GM18520 (cell line): ENCODE results near the gene MCTP1.
"Not testable (repeated sequence)": the region's sequence is repeated elsewhere in the genome, so short reads cannot be mapped to it uniquely, and the experiment has no call there.

Experiments
- ATAC-seq: cut with Tn5 transposase; IDR thresholded peaks from one replicate; pipeline ENCODE4 v1.9.1; 2021; ENCODE audit not compliant: unreplicated experiment

MCTP1 gene

DNA sequence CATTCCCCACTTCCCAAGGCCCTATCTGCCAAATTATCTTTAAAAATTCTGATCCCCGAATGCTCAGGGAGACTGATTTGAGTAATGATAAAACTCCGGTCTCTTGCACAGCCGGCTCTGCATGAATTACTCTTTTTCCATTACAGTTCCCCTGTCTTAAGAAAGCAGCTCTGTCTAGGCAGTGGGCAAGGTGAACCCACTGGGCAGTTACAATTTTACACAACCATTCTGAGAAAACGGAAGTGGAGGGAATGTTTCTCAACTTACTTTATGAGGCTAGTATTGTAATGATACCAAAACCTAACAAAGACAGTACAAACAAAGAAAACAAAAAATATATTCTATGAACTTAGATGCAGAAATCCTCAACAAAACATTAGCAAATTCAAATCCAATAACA lies 100.0 kb downstream of the MCTP1 start:
- no peak for ATAC-seq

DNA sequence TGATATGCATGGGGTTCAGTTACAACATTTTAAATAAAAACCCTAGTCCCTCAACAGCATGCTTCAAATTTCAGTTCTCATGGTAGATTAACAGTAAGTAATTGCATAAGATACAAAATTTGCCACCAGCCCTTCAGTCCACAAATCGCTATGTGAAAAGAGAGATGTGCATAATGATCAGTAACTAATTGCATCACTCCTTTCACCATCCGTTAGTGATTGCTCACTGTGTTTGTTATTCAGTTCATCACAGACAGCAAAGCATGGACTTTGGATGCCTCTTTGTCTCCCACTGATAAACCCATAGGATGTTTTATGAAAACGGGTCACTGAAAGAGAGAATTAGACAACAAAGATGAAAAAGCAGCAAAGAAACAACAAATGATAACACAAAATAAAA lies 103.2 kb downstream of the MCTP1 start:
- no peak for ATAC-seq

GRCh38 chr5:95178046-95178651 lies 106.7 kb downstream of the MCTP1 start:
- ATAC-seq = no peak

DNA sequence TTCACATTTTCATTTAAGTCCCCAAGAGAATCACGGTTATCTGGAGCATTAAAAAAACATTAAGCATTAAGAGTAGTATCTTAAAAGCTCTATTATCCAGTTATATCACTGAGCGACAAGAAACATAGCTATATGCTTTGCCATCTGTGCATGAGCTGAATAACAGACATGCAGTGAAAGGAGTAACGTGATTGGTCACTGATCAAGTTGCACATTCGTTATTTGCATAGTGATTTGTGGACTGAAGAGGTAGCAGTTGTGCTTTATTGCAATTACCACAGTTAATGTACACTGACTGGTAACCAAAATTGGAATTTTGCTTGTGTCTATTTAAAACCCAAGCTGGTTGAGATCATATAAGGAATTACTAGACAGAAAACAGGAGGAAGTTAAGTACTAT lies 107.4 kb downstream of the MCTP1 start:
- no peak for ATAC-seq

DNA sequence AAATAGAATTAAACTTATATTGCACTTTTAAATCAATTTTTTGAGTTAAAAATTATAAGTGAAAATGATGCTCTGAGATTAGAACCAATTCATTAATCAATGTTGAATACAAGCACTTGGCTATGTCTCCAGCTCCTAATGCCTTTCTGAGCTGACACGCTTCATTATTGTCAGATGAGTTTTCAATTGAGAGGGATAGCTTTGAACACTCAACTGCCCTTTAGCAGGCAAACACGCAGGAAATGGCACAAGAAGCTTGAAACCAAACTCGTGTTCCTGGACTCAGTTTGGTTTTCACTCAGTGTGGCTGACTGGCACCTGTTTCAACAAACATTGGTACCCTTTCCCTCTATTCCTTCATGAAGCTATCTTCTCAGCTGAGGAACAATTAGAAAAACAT lies 109.8 kb downstream of the MCTP1 start:
- no peak for ATAC-seq

DNA sequence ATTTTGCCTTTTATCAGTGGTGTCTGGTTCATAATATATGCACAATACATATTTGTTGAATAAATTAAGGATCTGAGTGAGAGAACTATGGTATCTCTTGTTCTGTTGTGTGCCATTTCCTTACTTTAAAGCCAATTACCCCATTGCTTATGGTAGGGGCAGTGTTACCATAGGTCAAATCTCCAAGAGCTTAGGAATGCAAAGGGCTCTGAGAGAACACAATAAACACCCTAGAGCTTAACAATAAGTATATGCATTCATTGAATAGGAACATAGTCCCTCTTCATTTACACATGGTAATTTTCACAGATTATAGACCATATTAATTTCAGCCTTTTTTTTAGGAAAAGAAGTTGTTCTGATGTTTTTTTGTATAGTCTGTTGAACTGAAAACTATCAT lies 112.2 kb downstream of the MCTP1 start:
- ATAC-seq = no peak

- ATAC-seq = no peak
These were observed 120.0 kb downstream of the MCTP1 start for GRCh38 chr5:95164861-95165260.

GRCh38 chr5:95163079-95163478 lies 121.8 kb downstream of the MCTP1 start:
- ATAC-seq = no peak

GRCh38 chr5:95162231-95162992 lies 122.5 kb downstream of the MCTP1 start:
- ATAC-seq = no peak

- no peak for ATAC-seq
These were observed 125.3 kb downstream of the MCTP1 start for GRCh38 chr5:95159603-95160002.

DNA sequence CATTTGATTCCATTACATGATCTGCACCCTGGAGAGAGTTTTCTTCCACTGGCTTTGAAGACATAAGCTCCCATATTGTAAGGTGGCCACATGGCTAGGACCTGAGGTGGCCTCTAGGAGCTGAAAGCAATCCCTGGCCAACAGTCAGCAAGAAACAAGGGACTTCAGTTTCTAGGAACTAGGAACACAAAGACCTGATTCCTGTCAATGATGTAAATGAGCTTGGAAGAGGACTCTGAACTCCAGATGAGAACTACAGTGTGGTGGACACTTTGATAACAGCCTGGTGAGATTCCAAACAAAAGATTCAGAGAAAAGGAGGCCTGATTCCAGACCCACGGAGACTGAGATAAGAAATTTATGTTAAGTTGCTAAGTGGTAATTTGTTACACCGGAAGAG lies 129.0 kb downstream of the MCTP1 start:
- ATAC-seq = no peak

GRCh38 chr5:95153511-95153910 lies 131.4 kb downstream of the MCTP1 start:
- ATAC-seq = no peak

DNA sequence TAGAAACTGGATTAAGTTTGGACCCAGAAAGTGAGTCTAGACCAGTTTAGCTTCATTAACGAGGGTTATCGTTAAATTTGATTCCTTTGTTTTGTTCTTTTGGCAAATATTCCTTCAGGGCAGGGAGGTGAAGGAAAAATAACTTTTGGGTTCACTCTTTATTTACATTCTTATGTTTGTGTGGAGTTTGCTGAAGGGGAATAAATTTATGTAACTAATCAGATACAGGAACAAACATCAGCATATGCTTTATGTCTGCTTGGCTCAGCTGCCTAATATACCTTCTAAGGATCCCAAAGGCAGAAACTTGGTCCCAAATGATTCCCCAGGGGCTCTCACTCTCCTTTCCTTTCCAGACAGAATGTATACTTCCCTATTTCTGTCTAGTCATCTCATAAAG lies 132.4 kb downstream of the MCTP1 start:
- ATAC-seq = no peak

DNA sequence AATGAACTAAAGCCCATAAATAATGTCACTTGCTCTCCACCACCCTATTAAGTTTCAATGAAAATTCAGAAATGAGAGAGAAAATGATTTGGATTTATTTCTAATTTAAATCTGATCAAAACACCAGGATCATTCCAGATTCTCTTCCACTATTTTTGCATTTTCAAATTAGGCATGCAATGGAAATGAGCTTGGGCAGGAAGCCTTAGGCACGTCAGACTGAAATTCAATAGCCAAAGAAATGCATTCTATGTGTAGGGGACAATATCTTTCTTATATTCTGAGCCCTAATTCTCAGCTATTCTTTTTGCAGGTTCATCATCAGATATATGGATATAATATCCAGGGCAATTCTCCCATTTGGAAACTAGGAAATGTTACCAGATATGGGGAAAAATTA lies 132.8 kb downstream of the MCTP1 start:
- no peak for ATAC-seq

GRCh38 chr5:95151694-95152093 lies 133.2 kb downstream of the MCTP1 start:
- ATAC-seq = no peak

GRCh38 chr5:95149387-95149786 lies 135.5 kb downstream of the MCTP1 start:
- ATAC-seq = no peak

DNA sequence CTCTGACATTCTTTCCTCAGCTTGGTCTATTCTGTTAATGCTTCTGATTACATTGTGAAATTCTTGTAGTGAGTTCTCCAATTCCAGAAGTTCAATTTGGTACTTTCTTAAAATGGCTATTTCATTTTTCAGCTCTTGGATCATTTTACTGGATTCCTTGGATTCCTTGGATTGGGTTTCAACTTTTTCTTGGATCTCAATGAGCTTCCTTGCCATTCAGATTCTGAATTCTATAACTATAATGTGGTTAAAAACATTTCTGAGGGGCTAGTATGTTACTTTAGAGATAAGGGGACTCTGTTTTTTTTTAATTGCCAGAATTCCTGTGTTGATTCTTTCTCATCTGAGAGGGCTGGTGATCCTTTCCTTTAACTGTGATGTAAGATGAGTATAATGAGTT lies 136.4 kb downstream of the MCTP1 start:
- ATAC-seq = no peak

GRCh38 chr5:95143858-95144257 lies 141.0 kb downstream of the MCTP1 start:
- not testable (repeated sequence) for ATAC-seq

DNA sequence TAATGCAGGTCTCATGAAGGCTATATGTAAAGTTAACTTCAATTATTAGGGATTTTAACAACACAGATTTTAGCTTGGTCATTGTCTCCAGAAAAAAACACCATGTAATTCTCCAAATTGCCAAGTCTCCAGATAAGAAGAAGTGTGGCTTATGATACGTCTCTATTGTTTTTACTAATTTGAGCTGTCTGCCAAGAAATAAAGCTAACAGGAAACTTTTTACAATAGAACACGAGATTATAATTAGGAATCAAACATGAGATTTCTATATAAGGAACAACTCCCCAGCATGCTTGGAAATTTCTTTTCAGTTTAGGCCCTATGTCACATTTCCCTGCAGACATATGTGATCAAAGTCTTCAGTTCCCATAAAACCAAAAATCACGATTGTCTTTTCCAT lies 142.7 kb downstream of the MCTP1 start:
- no peak for ATAC-seq

DNA sequence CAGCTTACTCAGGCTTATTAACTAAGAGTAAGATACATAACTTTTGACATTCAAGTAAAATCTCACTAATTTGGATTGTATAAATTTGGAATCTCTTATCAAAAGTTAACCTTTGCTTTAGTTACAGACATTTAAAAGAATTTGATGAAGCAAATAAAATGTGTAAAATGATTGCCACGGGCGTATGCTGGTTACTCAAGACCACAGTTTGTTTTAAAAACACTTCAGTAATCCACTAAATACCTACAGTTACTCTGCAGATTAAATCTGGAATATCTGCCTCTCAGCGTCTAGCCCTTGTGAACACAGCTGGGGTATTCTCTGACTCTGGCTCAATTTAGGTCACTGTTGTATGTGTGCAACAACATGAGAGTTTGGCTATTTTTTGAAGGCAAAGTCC lies 143.8 kb downstream of the MCTP1 start:
- no peak for ATAC-seq

GRCh38 chr5:95134326-95134725 lies 150.6 kb downstream of the MCTP1 start:
- ATAC-seq = no peak

- no peak for ATAC-seq
These were observed 152.8 kb downstream of the MCTP1 start for GRCh38 chr5:95132096-95132495.

DNA sequence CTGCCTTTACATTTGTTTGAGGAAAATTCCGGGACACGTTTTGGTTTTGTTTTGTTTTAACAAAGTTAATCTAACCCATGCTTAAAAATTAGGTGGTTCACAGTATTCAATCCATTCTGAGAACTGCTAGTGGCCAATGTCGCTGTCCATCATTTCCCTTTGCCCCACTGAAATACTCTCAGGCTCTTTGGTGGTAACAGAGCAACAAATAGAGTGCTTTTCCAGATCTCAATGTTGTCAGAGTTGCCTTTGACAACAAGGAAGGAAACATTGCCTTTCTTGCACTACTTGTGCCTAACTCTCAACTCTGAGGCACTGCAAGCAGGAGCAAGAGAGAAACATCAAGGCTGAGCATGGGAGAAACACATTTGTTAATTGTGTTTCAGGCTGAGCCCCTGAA lies 154.0 kb downstream of the MCTP1 start:
- no peak for ATAC-seq
